ENCODE results near the gene PTPRG.
A peak's percentile ranks its signal among the peaks of the same experiment; 100 is the strongest.
"Not testable (repeated sequence)": the region's sequence is repeated elsewhere in the genome, so short reads cannot be mapped to it uniquely, and the experiment has no call there.

PTPRG gene

DNA sequence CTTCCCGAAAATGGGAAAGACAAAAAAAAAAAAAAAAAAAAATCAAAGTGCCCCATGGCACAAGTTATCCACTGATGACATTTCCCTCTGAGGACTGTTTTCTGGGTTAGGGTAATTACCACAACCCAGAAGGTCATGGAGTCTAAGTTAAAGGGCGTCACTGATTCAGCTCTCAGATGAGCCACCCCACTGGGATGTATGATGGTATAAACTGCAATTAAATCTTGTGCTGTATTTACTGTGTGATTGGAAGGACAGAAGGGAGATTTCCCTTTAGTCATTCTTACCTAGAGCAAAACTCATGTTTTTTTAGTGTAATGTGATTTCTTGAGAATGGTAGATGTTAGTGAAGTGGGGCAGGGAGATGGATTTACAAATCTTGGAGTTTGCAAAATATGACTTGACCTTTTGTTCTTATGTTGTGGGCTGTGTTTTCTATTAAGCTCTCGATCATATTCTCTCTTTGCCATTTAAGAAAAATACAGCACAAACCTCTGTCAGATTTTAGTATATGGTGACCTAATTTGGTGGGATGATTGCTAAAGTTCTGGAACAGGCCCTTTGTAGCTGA, 244.2 kb downstream of the PTPRG start:
- peak; percentile 48 for DNase-seq (ENCODE audit: low read depth)
- no peak overlapping the region for H3K4me3 ChIP-seq (ENCODE audit: low read depth, low read length)

DNA sequence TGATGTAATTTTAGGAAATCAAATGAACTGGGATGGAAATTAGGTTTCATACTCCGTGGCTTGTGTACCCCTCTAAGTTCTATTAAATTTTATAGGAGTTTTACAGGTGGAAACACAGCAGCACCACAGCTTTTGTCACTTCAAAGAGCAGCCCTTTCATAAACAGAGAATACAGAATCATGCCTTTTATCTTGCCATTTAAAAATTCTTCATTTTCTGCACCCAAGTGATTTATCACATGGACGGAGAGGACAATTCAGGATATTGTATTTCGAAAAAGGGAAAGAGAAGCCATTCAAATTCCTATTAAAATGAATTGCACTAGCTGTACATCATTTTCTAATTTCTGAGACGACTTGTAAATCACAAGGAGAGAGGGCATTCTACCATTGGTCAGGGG, 245.4 kb downstream of the PTPRG start:
- DNase-seq (ENCODE audit: low read depth): no peak
- H3K4me3 ChIP-seq (ENCODE audit: low read depth, low read length): no peak overlapping the region

DNA sequence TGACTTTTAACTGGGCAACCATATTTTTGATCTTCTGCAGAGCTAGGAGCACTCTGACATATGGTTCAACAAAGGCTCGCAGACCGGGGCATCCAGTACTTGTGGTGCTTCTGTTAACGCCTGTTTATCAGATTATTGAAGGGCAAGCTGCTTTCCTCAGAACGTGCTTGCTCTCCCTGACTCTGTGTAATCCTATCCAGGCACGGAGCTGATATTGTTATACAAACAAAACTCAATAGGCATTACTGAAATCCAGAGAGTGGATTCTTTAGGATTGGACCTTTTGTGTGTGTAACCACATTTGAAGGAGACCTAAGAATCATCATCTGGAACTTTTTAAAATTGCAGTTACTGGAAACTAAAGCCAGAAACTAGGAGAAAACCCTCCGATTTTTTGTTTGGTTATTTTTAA, 246.5 kb downstream of the PTPRG start:
- H3K4me3 ChIP-seq (ENCODE audit: low read depth, low read length): no peak overlapping the region
- no peak for DNase-seq (ENCODE audit: low read depth)

DNA sequence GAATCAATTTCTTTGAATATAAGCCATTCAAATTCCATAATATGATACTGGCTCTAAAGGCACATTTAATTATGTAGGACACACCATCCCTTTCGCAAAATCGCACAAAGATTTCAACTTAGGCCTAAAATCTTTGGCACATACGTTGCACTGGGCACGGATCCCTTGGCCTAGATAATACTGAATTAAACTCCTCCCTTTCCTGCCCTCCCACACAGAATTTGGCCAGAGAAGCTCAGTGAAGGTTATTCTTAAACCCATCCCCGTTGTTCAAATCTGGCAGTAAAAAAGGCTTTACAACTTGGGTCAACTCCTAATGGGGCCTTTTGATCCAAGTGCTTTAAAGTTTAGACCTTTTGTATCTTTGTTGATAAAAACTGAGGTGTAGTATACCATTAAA, 247.2 kb downstream of the PTPRG start:
- no peak for DNase-seq (ENCODE audit: low read depth)
- no peak overlapping the region for H3K4me3 ChIP-seq (ENCODE audit: low read depth, low read length)

DNA sequence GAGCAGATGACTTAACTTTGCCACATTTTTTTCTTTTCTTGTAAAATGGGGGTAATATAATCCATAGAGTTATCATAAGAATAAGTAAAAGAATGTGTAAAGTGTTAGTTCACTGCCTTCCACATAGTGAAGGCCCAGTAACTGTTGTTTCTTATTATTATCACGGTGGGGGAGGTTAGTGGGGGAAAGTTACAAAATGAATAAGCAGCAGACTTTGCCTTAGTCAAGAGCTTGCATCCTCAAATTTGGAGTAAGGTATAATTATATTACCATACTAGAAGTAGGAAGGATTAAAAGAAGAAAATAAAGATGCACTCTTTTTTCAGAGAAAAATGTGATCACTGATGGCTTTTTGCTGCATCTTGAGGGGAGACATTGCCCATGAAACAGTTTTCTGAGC, 247.6 kb downstream of the PTPRG start:
- no peak for DNase-seq (ENCODE audit: low read depth)
- H3K4me3 ChIP-seq (ENCODE audit: low read depth, low read length): no peak overlapping the region

DNA sequence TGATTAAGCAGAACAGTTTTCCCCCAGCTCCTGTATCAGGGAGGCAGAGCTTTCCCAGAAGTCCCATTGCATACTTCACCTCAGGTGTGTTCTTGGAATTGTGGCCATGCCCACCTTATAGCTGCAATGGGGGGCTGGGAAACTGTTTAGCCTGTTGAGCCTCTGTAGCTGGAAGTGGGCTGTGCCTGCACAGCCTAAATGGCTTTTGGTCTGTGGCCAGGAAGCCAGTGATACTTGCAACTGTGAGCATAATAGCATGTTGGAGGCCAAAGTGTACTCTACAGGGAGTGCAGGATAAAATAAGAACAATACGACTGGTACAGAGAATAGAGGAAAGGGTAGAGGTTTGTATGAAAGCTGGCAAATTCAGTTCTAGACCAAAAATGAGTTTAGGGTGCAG, 248.5 kb downstream of the PTPRG start:
- no peak for DNase-seq (ENCODE audit: low read depth)

DNA sequence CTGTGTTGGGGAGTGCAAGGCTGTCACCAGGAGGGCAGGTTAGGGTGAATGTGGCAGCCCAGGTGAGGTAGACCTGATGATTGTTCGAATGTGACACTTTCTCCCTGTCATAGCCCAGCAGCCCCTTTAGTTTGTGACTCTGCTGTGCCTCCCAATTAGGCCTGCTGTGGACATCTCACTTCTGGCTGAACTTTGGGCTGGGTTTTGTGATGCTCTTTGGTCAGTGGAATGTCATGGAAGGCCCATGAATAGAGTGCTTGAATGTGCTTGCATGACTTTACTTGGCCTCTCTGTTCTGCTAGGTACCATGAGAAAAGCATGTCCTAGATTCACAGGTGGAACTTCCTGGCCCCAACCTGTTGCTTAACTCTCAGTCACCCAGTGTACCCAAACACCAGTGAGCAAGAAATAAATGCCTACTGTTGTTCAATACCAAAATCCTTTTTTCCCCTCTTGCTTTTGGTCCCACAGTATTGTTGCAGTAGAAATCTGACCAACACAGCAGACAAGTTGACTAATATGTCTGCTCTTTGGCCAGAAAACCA, 249.7 kb downstream of the PTPRG start:
- H3K4me3 ChIP-seq (ENCODE audit: low read depth, low read length): no peak overlapping the region
- no peak for DNase-seq (ENCODE audit: low read depth)

More for the DNA sequence above, 248.5 kb downstream of the PTPRG start:
- H3K4me3 ChIP-seq (ENCODE audit: low read depth, low read length): no peak overlapping the region

DNA sequence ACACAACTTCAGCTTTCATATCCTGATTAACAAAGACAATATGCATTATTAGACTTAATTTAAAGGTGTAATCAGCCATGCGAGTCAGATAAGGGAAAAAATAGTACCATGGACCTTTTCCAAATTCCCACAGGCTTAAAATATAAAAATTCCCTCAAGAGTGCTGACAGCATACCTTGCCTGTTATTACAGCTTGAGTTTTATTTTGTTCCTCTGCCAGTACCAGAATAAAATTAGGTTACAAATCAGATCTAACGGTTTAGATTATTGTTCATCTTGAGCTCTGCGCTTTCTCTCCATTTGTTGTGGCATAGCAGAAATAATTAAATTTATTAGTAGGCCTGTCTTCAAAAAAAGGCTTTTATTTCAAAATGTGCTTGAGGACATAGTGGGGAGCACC, 250.3 kb downstream of the PTPRG start:
- no peak for DNase-seq (ENCODE audit: low read depth)
- H3K4me3 ChIP-seq (ENCODE audit: low read depth, low read length): no peak overlapping the region

DNA sequence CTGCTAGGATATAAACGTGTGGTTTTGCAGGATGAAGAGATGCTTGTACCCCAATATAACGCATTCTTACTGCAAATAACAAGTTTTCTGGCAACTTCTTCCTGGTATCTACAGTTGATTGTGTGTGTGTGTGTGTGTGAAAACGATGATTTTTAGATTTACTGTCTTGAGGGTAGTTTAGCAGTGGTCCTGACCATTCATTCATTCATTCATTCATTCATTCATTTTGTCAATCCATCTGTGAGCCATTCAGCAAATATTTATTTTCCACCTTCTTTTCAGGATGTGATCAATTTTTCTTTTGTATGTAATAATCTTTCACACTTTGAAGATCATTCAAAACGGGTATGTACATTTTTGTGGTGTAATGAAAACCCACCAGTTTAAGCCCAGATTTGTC, 250.7 kb downstream of the PTPRG start:
- H3K4me3 ChIP-seq (ENCODE audit: low read depth, low read length): no peak overlapping the region
- DNase-seq (ENCODE audit: low read depth): no peak

DNA sequence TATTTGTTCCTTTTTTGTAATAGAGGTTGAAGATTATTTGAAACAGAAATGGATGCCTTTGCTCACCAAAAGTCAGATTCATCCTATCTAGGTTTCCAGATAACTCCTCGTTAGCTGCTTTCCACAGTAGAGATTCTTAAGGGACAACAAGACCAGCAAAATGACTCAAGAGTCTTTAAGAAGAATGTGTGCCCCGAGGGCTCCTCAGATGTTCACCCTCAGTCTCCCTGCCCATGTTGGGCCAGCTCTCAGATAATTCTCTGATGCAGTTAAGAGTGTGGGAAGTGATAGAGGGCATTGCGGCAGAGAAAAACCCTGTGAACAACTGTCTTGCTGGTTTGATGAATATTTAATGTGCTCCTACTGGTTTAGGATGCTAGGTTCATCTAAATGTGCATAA, 251.1 kb downstream of the PTPRG start:
- no peak for DNase-seq (ENCODE audit: low read depth)
- H3K4me3 ChIP-seq (ENCODE audit: low read depth, low read length): no peak overlapping the region

DNA sequence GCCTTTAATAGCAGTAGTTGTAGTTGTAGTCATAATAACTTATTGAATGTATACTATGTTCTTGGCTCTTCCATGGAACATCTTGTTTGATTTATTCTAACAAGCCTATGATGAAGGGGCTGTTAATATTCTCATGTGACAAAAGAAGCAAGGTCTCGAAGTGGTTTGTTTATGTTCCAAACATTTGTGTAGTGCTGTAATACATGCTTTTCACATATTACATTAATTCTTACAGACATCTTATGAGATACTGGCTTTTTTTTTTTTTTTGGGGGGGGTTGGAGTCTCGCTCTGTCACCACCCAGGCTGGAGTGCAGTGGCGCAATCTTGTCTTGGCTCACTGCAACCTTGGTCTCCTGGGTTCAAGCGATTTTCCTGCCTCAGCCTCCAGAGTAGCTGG, 252.3 kb downstream of the PTPRG start:
- no peak overlapping the region for H3K4me3 ChIP-seq (ENCODE audit: low read depth, low read length)
- no peak for DNase-seq (ENCODE audit: low read depth)

DNA sequence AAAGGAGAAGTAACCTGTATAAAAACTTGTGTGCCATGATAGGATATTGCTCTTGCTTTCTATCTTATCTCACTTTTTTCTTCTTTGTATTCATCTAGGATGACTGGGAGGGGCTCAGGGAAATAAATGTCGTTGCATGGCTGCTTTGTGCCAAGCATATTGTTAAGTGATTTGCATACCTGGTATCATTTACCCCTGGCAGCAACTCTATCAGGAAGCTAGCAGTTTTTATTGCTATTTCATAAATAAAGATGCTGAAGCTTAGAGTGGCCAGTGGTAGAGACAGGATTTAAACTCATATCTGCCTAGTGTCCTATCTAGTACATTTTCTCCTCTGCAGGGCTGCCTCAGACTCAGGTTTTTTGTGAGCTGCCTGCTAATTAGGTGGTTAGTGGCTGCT, 253.3 kb downstream of the PTPRG start:
- DNase-seq (ENCODE audit: low read depth): no peak
- H3K4me3 ChIP-seq (ENCODE audit: low read depth, low read length): no peak overlapping the region

DNA sequence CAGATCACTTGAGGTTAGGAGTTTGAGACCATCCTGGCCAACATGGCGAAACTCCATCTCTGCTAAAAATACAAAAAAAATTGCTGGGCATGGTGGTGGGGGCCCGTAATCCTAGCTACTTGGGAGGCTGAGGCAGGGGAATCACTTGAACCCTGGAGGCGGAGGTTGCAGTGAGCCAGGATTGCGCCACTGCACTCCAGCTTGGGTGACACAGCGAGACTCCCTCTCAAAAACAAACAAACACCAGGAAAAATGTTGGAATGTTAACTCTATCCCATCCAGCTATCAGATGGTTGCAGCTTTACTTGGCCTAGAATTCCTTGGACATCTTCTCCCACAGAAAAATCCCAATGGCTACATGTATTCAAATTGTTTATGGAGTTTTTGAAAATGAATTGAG, 254.9 kb downstream of the PTPRG start:
- not testable (repeated sequence) for DNase-seq (ENCODE audit: low read depth); H3K4me3 ChIP-seq (ENCODE audit: low read depth, low read length)

DNA sequence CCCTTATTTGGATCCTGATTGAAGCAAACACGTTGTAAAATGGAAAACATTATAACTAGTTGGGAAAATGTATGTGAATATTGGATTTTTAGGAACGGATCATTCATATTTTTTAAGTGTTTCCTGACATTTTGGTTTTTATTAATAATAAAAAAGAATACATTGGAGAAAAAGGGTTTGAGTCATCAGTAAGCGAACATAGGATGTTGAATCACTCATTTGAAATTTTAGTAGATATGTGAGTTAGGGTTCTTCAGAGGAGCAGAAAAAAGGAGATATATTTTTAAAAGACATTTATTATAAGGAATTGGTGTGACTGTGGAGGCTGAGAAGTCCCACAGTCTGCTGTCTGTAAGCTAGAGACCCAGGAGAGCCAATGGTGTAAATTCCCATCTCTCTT, 258.5 kb downstream of the PTPRG start:
- DNase-seq (ENCODE audit: low read depth): no peak
- H3K4me3 ChIP-seq (ENCODE audit: low read depth, low read length): no peak overlapping the region

DNA sequence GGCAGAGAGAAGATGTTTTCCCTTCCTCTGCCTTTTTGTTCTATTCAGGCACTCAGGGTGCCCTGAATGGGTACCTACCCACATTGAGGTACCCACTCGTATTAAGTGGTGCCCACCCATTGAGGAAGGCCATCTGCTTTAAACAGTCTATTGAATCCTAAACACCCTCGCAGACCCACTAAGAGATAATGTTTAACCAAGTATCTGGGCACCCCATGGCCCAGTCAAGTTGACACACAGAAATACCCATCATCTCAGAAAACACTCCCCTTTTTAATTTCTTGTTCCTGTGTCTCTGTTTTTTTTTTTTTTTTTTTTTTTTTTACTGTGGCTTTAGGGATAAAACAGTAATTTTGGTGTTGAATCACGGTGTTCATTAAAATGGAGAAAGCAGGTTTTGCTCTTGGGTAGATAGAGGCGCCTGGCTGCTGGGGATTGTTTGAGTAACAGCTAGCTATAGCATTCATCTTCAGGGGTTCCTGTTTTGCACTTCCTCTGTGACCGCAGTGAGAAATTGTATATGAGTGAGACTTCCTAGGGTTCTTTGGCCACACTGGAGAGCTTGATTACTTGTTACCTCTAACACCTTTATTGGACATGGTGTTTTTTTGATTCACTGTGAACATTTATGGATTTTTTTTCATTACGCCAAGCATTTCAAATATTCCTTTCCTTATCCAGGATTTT, 259.1 kb downstream of the PTPRG start:
- no peak for DNase-seq (ENCODE audit: low read depth)
- no peak overlapping the region for H3K4me3 ChIP-seq (ENCODE audit: low read depth, low read length)

DNA sequence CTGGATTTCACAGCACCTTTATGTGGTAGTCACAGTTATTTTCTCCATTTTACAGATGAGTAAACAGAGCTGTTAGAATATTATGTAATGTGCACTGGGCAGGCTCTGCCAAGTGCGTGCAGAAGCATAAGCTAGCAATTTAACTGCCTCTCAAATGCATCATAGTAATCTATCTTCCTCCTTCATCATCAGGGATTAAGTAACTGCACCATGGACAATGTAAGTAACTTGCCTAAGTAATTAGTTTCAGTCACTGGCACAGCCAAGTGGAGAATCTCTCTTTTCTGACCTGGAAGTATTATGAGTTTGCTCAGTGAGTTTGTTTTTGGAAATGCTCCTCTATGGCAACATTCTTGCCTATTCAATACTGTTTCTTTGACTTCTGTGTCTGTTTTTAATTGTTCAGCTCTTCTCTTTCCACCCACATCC, 260.5 kb downstream of the PTPRG start:
- H3K4me3 ChIP-seq (ENCODE audit: low read depth, low read length): no peak overlapping the region
- no peak for DNase-seq (ENCODE audit: low read depth)

DNA sequence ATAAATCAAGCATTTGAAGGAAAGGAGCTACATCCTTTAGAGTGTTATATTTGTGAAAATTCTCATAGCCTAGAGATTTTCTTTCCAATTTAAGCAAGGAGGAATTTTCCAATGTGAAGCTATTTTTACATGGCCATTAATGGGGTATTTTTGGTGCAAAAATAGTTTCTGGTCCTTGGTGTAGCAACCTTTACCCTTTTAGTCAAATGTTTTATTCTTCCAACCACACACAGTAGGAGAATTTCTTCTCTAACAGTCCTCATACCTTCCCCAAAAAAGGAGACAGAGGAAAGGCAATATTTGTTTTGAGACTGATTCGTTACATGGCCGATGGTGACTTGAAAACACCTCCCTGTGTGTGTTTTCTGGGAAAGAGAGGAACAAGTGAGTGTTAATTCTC, 261.2 kb downstream of the PTPRG start:
- H3K4me3 ChIP-seq (ENCODE audit: low read depth, low read length): no peak overlapping the region
- DNase-seq (ENCODE audit: low read depth): no peak

DNA sequence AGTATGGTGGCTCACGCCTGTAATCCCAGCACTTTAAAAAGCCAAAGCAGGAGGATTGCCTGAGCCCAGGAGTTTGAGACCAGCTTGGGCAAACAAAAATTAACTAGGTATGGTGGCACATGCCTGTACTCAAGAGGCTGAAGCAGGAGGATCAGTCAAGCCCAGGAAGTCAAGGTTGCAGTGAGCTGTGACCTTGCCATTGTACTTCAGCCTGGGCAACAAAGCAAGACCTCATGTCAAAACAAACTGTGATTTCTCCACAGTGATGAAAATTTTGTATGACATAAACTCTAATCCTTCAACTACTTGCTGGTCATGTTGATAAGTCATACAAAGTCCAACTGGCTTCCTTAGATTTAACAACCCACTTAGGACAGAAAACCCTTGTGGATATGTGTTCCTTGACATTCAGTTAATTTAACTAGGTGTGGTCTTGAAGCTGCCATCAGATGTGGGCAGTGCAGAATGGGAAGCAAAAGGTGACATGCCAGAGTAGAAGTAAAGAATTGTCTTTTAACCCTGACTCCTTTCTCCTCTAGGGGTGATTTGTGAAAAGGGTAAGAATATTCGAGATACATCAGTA, 263.3 kb downstream of the PTPRG start:
- H3K4me3 ChIP-seq (ENCODE audit: low read depth, low read length): no peak overlapping the region
- DNase-seq (ENCODE audit: low read depth): no peak

DNA sequence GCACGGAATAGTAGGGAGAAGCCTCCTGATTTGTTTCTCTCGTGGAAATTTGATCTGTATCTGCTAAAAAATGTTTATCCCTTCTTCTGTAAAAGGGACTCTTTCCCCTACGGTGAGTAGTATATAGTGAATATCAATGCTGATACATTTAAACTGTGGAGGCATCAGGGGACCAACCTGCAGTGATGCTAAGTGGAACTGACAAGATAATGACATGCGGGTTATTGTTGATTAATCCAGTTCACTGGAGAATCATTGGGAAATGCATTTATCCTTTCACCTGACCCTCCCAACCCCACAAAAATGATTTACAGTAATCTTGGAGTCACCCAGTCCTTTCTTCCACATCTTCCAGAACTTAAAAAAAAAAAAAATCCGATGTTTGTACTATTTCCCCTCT, 264.8 kb downstream of the PTPRG start:
- no peak for DNase-seq (ENCODE audit: low read depth)

DNA sequence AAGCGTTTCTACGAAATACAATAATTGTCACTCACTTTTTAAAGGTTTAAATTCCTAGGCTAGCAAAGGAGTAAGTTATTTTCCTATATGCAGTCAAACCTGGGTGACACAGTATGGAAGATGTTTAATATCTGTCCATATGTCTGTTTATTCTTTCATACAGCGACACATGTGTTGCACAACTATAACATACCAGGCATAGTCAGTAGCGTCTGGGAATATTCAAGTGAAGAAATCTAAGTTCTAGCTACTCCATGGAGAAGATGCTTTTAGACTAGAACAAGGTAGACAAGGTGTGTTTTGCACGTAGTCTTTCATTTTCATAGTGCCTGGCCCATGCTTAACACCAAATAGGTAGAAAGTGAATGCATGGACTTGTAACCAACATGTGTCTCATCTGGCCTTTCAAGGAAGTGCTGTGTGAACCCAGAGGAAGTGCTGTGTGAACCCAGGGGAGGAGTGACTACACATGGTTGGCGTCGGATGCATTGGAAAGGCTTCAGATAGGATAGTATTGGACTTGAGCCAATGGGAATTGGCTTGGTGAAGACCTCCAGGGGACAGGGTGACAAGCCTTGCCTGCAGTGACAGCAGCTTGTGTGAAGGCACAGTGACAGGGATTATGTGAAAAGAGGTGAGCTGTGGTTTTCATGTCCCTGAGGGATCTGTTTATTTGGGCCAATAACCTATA, 267.0 kb downstream of the PTPRG start:
- DNase-seq (ENCODE audit: low read depth): no peak
- no peak overlapping the region for H3K4me3 ChIP-seq (ENCODE audit: low read depth, low read length)

More for the DNA sequence above, 264.8 kb downstream of the PTPRG start:
- H3K4me3 ChIP-seq (ENCODE audit: low read depth, low read length): no peak overlapping the region
